ENCODE data around the gene APMAP. TPM values are rescaled to one million over a fixed set of nuclear protein-coding genes. Genes with fewer than 3 reads are reported as not detected.

Gene APMAP
- total and polyA plus RNA-seq, 2 of the 13 experiments (the other 11 are each of a cell fraction or from before 2014, with no cell fraction given): 168 to 214 TPM

DNA sequence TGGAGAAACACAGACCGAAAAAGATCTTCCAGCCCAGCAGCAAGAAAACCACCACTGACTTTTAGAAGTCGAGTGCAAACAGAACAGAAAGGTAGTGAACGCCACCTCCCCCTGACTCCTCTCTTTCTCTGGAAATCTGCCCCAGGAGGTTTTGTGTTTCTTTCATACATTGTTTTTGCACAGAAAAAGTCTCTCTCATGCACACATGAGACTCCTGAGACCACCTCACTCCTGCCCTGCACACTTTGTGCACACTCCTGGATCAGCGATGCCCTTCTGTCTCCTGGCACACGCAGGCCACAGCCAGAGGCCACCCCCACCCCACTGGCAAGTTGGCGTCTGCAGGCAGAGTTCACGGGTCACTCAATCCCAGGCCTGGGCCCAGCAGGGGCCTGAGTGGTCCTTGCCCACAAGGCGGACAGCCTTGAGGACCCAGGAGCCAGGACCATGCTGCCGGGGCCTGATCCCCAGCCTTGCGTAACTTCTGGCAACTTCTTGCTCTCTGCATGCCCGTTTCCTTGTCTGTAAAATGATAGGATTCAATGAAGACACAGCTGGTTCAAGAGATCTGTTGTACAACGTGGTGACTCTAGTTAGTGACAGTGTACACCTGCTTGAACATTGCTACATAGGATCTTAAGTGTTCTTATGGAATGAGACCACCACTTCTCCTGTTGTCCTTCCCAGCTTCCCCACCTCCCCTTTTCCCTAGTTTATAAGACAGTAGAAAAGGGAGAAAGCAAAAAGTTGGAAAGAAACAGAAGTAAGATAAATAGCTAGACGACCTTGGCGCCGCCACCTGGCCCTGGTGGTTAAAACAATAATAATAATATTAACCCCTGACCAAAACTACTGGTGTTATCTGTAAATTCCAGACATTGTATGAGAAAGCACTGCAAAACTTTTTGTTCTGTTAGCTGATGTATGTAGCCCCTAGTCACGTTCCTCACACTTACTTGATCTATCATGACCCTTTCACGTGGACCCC lies 73.7 kb downstream of the APMAP start (continued):
- TF ChIP-seq, protein P1, sequence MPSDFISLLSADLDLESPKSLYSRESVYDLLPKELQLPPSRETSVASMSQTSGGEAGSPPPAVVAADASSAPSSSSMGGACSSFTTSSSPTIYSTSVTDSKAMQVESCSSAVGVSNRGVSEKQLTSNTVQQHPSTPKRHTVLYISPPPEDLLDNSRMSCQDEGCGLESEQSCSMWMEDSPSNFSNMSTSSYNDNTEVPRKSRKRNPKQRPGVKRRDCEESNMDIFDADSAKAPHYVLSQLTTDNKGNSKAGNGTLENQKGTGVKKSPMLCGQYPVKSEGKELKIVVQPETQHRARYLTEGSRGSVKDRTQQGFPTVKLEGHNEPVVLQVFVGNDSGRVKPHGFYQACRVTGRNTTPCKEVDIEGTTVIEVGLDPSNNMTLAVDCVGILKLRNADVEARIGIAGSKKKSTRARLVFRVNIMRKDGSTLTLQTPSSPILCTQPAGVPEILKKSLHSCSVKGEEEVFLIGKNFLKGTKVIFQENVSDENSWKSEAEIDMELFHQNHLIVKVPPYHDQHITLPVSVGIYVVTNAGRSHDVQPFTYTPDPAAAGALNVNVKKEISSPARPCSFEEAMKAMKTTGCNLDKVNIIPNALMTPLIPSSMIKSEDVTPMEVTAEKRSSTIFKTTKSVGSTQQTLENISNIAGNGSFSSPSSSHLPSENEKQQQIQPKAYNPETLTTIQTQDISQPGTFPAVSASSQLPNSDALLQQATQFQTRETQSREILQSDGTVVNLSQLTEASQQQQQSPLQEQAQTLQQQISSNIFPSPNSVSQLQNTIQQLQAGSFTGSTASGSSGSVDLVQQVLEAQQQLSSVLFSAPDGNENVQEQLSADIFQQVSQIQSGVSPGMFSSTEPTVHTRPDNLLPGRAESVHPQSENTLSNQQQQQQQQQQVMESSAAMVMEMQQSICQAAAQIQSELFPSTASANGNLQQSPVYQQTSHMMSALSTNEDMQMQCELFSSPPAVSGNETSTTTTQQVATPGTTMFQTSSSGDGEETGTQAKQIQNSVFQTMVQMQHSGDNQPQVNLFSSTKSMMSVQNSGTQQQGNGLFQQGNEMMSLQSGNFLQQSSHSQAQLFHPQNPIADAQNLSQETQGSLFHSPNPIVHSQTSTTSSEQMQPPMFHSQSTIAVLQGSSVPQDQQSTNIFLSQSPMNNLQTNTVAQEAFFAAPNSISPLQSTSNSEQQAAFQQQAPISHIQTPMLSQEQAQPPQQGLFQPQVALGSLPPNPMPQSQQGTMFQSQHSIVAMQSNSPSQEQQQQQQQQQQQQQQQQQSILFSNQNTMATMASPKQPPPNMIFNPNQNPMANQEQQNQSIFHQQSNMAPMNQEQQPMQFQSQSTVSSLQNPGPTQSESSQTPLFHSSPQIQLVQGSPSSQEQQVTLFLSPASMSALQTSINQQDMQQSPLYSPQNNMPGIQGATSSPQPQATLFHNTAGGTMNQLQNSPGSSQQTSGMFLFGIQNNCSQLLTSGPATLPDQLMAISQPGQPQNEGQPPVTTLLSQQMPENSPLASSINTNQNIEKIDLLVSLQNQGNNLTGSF (CRISPR knock-in tag; IDR thresholded peaks at IDR 0.05): 0 out of 2 replicates have a peak, but pooled peaks have one; percentile 5
- TF ChIP-seq, protein P2, sequence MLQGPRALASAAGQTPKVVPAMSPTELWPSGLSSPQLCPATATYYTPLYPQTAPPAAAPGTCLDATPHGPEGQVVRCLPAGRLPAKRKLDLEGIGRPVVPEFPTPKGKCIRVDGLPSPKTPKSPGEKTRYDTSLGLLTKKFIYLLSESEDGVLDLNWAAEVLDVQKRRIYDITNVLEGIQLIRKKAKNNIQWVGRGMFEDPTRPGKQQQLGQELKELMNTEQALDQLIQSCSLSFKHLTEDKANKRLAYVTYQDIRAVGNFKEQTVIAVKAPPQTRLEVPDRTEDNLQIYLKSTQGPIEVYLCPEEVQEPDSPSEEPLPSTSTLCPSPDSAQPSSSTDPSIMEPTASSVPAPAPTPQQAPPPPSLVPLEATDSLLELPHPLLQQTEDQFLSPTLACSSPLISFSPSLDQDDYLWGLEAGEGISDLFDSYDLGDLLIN (CRISPR knock-in tag; IDR thresholded peaks at IDR 0.05; ENCODE audit: borderline replicate concordance): no peak
- TF ChIP-seq MXD4 (CRISPR knock-in tag; IDR thresholded peaks at IDR 0.05) (0 out of 2 replicates have a peak, but pooled peaks have one; percentile 6), MEIS2 (CRISPR knock-in tag; IDR thresholded peaks at IDR 0.05) (0 out of 2 replicates have a peak, but pooled peaks have one; percentile 13), TOE1 (CRISPR knock-in tag; IDR thresholded peaks at IDR 0.05) (no peak), SAP130 (CRISPR knock-in tag; IDR thresholded peaks at IDR 0.05; ENCODE audit: low read depth) (no peak), SOX6 (IDR thresholded peaks at IDR 0.05) (no peak), SOX6 (CRISPR knock-in tag; IDR thresholded peaks at IDR 0.05) (no peak), GFI1 (CRISPR knock-in tag; IDR thresholded peaks at IDR 0.05; ENCODE audit: borderline replicate concordance) (no peak), YEATS2 (CRISPR knock-in tag; IDR thresholded peaks at IDR 0.05; ENCODE audit: borderline replicate concordance) (0 out of 2 replicates have a peak, but pooled peaks have one; percentile 3), ZNF33B (CRISPR knock-in tag; IDR thresholded peaks at IDR 0.05) (no peak), SIX4 (CRISPR knock-in tag; IDR thresholded peaks at IDR 0.05) (no peak), BCL6 (CRISPR knock-in tag; IDR thresholded peaks at IDR 0.05) (no peak)

Measured in HepG2 (cell line).